ENCODE results near the gene PHF5A. TPM values are rescaled to one million over a fixed set of nuclear protein-coding genes. Genes with fewer than 3 reads are reported as not detected.
A peak's percentile ranks its signal among the peaks of the same experiment; 100 is the strongest.
"Not testable (repeated sequence)": the region's sequence is repeated elsewhere in the genome, so short reads cannot be mapped to it uniquely, and the experiment has no call there.

The PHF5A gene
- polyA plus RNA-seq, 10 donors: 29.1 to 45.8 (median 38.8) TPM

DNA sequence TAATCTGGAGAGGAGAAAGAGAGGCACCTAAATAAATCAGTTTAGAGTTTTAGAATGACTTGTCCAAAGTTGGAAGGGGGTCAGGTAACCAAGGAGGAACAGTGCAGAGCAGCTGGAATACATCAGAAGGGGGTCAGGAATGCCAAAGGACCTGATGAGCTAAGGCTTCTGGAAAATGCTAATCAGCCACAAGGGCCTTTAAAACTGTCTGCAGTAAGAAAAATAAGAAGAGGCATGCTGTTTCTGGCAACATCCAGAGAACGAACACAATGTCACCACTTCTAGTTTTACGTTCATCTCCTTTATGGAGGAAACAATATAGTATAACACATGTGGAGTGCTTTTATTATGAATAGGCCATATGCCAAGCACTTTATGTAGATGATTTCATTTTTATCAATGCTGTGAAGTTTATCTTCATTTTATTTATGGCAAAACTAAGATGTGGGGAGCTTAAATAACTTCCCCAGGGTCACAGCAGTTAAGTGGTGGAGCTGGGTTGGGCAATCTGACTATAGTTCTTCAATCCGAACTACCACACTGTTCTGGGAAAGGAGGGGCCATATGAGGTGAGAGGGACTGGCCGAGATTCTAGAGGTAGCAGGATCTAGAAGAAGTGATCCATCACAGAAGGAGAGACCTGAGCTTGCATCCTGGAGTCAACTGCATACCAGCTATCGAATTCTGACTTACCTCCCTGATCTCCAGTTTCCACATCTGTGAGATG, 23.0 kb upstream of the PHF5A start:
- peak in 2 of 3 donors; percentile 54 to 65 for DNase-seq

DNA sequence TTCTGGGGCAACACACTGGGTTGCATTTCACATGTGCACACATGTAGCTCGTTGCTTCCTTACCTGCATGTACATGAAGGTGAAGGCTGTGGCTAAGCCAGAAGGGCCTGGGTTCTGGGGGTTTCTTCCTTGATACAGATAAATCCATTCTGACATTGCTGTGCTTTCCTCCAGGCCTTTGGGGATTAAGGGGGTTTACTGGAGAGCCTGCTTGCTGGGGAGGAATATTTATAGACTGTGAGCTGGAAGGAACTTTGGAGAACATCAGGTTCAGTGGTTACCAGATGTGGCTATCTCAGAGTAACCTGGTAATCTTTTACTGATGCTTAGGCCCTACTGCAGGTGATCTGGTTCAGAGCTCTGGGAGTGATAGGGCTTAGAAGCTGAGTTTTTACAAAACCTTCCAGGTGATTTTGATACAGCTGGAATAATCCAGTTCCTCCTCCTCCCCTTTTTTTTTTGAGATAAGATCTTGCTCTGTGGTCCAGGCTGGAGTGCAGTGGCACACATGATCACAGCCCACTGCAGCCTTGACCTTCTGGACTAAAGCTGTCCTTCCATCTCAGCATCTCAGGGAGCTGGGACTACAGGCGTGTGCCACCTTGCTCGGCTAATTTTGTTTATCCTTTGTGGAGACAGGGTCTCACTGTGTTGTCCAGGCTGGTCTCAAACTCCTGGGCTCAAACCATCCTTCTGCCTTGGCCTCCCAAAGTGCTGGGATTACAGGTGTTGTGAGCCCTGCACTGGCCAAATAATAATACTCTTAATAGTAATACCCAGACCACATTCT, 20.3 kb upstream of the PHF5A start:
- DNase-seq: no peak

DNA sequence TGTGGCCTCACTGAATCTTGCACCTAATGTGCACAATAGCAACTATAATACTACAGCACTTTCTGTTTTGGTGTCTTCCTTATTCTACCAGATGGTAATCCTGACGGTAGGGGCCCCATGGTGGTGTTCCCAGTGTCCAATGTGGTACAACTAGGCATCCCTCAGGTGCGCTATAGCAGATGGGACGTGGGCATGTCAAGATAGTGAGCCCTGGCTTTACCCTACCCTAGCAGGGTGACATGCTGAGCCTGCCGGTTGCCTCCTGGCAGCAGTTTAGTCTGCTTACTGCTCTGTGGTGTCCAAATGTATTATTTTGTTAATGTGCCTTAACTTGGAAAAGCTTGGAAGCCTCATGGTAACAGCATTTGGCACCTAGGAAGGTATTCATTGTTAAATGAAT, 19.6 kb upstream of the PHF5A start:
- no peak for DNase-seq

DNA sequence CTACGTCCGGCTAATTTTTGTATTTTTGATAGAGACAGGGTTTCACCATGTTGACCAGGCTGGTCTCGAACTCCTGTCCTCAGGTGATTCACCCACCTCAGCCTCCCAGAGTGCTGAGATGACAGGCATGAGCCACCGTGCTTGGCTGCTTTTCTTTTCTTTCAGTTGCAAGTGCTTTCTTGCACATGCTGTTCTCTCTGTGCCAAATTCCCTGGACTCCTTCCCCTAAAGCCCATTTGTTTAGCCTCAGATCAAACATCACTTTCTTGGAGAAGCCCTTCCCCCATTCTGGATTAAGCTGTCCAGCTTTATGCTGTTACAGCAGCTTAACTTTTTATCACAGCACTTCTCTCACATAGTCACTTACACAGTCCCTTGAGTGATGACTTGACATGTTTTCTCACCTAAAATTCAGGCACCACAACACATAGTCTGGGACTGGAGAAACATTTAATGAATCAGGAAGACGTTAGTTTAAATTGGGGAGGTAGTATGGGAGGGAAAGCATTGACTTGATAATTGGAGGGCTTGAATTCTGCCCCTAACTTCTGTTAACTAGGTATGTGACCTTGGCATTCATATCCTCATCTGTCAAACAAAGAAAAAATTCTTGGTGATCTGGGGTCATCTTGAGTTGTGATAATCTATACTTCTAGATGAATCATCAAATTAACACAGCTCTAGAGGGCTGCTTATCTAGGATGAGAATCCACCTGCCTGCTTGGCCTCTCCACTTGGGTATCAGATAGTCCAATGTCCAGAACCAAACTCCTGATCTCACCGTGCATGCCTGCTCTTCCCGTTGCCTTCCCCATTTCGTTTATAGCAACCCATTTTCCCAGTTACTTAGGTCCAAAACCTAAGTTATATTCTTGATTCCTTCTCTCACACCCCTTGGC, 18.8 kb upstream of the PHF5A start:
- no peak for DNase-seq

DNA sequence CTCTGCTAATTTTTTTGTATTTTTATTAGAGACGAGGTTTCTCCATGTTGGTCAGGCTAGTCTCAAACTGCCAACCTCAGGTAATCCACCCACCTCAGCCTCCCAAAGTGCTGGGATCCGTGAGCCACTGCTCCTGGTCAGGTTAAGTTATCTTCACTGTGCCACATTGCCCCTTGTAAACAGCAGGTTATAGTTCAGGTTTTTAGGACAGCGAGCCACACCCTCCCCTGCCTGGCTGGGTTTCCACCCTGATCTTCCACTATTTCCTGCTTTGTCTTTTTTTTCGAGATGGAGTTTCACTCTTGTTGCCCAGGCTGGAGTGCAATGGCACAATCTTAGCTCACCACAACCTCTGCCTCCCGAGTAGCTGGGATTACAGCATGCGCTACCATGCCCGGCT, 16.5 kb upstream of the PHF5A start:
- no peak for DNase-seq

DNA sequence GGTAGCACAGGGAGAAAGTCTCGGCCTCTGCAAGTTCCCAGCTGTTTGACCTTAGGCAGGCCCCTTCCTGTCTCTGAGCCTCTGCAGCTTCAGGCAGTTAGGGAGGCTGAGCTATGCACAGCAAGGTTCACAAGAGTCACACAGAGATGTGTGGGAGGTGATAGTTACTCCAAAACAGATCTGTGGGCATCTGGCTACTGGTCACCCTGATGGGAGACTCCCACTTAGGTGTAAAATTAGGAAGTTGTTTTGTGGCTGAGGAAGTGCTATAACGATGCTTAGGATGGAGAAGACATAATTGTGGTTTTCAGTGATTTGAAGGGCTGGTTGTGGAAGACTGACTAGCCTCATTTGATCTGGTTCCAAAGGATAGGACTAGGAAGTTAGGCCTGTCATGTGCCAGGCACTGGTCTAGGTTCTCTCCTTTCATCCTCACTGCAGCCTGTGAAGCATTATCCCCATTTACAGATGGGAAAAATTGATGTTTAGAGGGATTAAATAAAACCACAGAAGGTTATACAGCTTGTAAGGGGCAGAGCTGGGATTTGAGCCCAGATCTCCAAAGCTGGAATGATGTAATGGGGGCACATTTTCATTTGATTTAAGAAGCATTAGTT, 13.9 kb upstream of the PHF5A start:
- no peak for DNase-seq

DNA sequence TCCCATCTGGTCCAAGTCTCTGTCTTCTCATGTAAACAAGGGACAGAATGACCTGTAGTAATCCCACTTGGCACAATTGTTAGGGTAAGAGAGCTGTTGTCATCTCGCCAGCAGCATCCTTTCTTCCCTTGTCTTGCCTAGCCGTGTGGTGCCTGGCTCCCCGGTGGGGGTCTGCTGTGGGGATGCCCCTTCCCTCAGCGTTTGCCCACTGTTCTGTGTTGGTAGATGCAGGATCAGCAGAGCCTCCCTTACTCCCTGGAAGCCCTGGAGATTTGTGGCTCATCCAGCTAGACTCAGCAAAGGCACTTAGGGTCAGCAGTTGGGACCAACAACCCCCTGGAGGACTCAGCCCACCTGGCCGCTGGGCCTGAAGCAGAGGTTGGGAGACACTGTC, 13.4 kb upstream of the PHF5A start:
- no peak for DNase-seq

DNA sequence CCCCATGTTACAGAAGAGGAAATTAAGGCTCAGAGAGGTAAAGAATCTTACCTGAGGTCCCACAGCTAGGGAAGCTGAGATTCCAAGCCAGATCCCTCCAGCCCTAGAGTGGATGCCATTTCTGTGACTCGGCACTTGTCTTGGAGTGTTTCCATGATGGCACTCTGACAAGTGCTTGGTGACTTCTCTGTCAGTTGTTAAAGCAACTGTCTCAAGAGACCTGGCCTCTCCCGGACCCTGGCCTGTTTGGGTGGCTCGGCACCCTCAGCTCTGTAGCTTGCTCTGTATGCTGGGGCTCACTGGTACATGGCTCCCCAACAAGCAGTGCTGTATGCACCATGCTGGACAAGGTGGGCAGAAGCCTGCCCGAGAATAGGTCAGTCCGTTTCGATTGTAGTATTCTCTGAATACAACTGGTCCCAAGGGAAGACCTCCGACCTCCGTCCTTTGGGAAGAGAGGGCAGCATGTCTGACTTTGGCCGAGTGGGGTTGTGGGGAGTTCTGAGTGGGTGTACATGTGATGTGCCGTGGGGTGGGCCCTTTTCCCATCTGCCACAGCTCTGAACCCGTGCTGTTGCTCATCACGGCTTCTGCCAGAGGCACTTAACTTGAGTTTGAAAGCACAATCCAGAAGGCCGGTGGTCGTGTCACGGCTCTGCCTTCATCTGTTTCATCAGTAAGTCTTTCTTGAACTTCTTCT, 12.8 kb upstream of the PHF5A start:
- DNase-seq: no peak

DNA sequence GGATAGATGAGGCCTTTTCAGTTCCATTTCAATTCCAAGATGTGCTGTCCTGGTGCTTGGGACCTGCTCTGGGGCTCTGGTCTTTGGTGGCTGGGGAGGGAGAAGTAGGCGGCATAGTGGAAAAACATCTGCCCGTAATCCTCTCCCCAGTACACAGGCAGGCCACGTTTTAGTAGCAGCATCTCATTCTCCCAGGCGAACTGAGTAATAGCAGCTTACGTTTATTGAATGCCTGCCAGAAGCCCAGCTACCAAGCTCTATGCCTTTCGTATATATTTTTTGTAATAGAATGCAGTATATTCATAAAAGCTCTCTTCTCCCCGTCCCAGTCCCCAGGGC, 11.9 kb upstream of the PHF5A start:
- DNase-seq: peak in 1 of 3 donors; percentile 43

DNA sequence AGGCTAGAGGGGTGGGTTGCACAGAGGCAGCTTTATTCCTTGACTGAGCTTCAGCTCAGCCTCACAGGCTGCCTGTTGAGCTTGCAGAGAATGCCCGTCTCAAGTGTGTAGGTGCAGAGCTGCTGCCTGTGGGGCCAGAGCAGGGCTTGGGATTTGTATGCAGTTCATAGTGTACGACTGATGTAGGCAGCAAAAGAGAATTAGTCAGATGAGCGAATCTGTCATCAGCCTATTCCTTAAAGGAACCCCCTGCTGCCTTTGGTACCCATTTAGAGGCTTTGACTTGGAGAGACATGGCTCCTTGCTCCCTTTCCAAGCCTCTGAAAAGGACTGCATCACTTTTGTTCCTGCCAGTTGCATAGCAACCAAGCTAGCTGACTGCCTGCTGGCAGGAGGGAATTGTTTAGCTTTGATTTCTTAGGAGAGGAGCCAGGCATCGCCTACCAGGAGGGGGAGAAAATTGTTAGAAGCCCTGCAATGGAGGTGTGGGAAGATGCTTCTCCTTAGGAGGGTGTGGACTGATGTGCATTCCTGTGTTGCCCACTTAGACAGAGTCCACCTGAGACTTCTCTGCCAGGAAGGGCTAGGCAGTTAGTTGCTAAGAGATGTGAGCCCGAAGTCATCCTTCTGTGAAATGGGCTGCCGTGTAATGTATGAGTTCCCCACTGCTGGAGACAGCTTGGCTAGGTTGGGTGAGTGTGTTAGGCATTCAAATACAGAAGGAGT, 11.3 kb upstream of the PHF5A start:
- DNase-seq: no peak

DNA sequence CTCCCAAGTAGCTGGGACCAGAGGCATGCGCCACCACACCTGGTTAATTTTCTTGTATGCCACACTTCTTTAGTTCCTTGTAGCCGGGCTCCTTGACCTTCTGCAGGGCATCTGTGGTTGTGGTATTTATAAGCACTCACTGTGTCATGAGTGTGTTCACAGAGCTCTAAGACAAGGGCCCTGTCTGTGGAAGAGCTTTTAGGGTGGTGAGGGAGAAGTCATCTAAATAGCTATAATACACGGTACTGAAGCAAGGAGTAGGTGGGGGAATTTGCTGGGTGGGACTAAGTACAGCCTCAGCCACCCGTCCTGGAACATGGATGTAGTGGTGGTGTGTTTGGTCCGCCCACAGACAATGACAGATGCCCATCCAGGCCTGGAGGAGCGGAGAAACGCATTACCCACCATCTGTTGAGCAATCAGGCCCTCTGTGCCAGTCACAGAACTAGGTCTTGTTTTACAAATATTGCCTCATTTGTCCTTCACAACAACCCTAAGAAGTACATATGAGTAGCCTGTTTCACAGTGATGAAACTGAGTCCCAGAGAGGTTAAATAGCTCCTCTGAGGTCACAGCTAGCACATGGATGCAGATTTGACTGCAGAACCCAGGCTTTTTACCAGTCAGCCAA, 10.5 kb upstream of the PHF5A start:
- DNase-seq: no peak

DNA sequence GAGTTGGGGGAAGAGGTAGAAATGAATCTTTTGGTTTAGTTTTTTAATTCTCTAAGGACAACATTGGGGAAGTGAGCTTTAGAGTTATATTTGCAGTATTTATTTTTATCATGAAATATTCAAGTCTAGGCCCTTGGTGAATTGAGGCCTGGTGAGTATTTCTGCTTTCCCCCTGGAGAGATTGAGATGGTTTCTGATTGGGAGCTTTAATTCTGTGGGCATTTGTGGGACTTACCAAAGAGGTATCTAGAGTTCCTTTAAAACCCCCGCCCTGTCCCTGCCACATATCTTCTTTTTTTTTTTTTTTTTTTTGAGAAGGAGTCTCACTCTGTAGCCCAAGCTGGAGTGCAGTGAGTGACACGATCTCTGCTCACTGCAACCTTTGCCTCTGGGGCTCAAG, 10.0 kb upstream of the PHF5A start:
- no peak for DNase-seq

DNA sequence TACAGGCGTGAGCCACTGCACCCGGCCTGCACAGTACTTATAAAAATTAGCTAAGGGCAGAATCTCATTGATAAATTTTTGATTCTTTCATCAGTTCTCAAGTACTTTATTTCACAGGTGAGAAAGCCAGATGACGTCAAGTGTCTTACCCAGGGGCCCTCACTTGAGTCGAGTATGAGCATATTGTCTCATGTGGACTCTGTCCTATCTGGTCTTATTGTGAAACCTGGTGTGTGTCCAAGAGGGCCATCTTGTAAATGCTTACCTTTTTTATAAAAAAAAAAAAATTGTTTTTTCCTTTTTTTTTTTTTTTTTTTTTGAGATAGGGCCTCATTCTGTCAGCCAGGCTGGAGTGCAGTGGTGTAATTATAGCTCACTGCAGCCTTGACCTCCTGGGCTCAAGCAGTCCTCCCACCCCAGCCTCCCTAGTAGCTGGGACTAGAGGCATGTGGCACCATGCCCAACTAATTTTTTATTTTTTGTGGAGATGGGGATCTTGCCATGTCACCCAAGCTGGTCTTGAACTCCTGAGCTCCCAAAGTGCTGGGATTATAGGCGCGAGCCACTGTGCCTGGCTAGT, 6.5 kb upstream of the PHF5A start:
- DNase-seq: no peak

DNA sequence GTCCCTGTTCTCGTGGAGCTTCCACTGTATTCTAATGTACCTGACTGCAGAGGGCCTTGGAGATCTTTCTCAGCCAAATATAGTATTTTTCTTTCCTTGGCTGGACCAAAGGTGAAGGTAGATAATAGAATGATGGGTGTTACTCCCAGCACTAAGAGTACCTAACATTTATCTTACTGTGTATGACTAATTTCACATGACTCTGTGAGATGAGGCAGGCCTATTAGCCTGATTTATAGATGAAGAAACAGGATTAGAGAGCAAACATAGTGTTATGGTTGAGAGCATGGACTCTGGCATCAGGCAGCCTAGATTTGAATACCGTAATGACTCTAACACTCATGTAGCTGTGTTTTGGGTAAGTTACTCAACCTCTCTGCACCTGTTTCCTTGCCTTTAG, 3.1 kb upstream of the PHF5A start:
- DNase-seq: no peak

DNA sequence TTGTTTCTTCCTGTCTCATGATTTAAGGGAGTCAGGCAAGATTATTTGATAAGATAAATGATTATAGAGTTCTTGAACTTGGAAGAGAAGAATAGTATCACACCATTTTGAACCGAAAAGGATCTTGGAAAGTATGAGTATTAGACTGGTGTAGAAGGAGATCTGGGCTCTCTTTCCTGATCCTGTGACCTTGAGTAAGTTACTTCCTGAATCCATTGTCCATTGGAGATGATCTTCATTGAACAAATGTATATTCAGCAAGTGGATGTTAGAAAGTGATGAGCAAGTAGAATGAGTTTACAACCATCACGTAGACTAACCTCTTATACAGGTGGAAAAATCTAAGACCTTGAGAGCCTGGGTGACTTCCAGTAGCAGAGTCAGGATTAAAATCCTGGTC, 2.4 kb upstream of the PHF5A start:
- no peak for DNase-seq

DNA sequence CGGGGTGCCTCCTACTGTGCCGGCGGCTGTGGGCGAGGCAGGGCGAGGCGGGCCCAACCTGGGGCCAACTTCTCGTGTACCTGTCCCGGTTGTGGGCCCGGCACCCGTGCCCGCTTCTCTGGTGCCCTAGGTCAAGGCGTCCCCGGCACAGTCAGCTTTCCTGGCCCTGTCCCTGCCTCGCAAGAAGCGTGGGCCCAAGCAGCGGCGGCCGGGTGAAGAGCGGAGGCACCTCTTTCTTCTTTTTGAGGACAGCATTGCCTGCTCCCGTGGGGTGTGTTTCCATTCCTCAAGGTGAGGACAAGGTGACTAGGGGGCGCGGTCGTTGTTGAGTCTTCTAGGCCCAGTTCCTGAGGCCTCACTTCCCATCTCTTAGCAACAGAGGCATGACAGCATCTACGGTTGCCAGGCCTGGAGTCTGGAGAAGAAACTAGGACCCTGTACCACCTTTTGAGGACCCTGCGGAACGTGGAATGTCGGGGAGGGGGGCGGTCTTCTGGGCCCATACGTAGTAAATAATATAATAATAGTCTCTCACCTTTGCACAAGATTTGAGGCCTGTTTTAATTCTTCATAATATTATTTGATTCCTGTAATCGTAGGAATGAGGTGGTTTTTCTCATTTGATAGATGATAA, 843 bp upstream of the PHF5A start:
- no peak for DNase-seq

DNA sequence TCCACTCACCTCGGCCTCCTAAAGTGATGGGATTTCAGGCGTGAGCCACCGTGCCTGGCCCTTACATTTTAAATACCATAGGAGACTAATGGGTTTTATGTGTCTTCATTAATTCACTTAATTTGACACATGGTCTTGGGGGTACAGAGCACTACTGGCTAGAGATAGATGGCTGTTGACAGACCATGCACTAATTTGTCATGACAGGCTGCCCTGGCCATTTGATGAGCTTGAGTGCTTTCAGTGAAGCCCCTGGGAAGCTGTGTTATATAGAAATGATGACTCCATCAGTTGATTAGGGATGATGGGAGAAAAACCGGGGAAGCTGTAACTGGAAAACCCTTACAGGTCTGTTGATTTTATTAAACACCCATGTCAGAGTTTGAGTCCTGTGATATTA, 6.6 kb downstream of the PHF5A start:
- no peak for DNase-seq

DNA sequence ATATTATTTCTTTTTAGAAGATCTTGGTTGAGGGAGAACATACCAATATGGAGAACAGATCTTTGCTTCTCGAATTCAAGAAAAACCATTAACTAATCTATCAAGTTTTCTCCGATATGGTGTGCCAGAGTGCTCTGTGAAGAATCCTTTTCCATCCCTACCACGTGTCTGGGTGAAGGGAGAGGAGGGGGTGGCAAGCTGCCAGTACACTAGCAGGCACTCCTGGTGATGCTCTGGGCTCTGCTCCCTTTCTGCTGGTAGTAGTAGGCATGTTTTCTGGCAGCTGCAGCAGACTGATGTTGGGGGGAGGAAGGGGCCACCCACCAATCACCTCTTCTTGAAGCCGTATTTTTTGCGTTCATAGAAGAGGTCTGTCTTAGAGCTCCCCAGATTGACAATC, 8.4 kb downstream of the PHF5A start:
- not testable (repeated sequence) for DNase-seq

DNA sequence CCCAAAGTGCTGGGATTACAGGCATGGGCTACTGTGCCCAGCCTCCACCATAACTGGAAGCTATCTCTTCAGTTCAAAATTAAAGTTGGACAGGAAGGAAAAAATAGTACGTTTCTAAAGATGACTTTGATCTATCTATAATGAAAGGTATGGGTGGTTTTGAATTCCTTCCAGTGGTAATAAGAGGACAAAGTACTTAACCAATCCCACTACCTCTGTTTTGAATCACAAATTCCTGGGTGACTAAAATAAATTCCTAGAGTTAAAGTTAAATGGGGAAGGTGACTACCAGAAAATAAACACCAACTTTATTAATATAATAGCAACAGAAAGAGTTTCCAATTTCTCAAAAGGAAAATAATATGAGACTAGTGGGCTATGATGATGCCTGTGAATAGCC, 9.1 kb downstream of the PHF5A start:
- DNase-seq: no peak

All from muscle of back (tissue), 11 donors.